H1 (cell line): ENCODE results near the gene HOXD11. TPM values are rescaled to one million over a fixed set of nuclear protein-coding genes. Genes with fewer than 3 reads are reported as not detected.

ENCODE experiments used
- BRCA1 ChIP-seq: IDR thresholded peaks from 2 replicates; pipeline ENCODE4 v1.6.1; 2012; ENCODE audit warnings: low read depth, low read length, improper control_type of control experiment
- GTF2F1 ChIP-seq: IDR thresholded peaks from 2 replicates; pipeline ENCODE4 v1.6.1; 2012; ENCODE audit warnings: low read depth, low read length, improper control_type of control experiment, borderline replicate concordance
- KDM5A ChIP-seq: fragments of 200-600 bp; IDR thresholded peaks from 2 replicates; pipeline ENCODE4 v1.7.1; 2012; ENCODE audit warnings: mild to moderate bottlenecking, low read length, inconsistent platforms, mixed read lengths
- MAFK ChIP-seq: IDR thresholded peaks from 2 replicates; pipeline ENCODE4 v1.6.1; 2012; ENCODE audit warnings: low read depth, mild to moderate bottlenecking, improper control_type of control experiment, low read length
- POLR2AphosphoS5 ChIP-seq: IDR thresholded peaks from 2 replicates; pipeline ENCODE4 v1.6.1; 2011; ENCODE audit warnings: low read depth, low read length
- RAD21 ChIP-seq, 2 experiments: IDR thresholded peaks in 1 of 2; conservative IDR thresholded peaks in 1 of 2; 2 replicates each; pipeline ENCODE4 v1.6.1; 2011; ENCODE audit warnings: low read depth in 2 of 2, low read length in 2 of 2, improper control_type of control experiment in 1 of 2, inconsistent platforms in 1 of 2, mild to moderate bottlenecking in 1 of 2, moderate library complexity in 1 of 2
- SIX5 ChIP-seq: IDR thresholded peaks from 2 replicates; pipeline ENCODE4 v1.6.1; 2011; ENCODE audit warnings: mild to moderate bottlenecking, low read depth, low read length
- SP1 ChIP-seq: IDR thresholded peaks from 2 replicates; pipeline ENCODE4 v1.6.1; 2011; ENCODE audit warnings: low read depth, low read length
- TCF12 ChIP-seq: IDR thresholded peaks from 2 replicates; pipeline ENCODE4 v1.6.1; 2011; ENCODE audit warnings: low read depth, mild to moderate bottlenecking, low read length
- polyA plus RNA-seq, 7 experiments: library from polyadenylated mRNA; depleted of rRNA in 3 of 7; stranded (reverse) in 5 of 7; unstranded in 2 of 7; fragments of >200 nt in 5 of 7; fragments of 200-250 nt in 2 of 7; gene quantifications; 1 replicate in 5 of 7; 2 replicates in 1 of 7; 4 replicates in 1 of 7; pipeline versions ENCODE4 v1.2.1 to v1.2.3, GENCODE V29; 2011 to 2013; ENCODE audit warnings: missing spikeins in 2 of 7, mixed read lengths in 2 of 7
- total RNA-seq: library from RNA; stranded (reverse); fragmentation: NEBNext Ultra II Directional; extraction: Animal tissue kit (Norgen Biotek cat#: 25700); gene quantifications from 2 replicates; pipeline ENCODE4 v1.2.1, GENCODE V29; 2021
- TF ChIP-seq, protein P1 (sequence below): IDR thresholded peaks from 2 replicates; pipeline ENCODE4 v1.6.1; 2012; ENCODE audit warnings: low read length, inconsistent platforms
- TF ChIP-seq, protein P2 (sequence below): IDR thresholded peaks from 2 replicates; pipeline ENCODE4 v1.6.1; 2011; ENCODE audit warnings: low read depth, mild to moderate bottlenecking, low read length; ENCODE audit not compliant: insufficient read depth

The HOXD11 gene
- total and polyA plus RNA-seq, 2 of the 8 experiments (the other 6 are each of a cell fraction or from before 2014, with no cell fraction given): not detected

DNA sequence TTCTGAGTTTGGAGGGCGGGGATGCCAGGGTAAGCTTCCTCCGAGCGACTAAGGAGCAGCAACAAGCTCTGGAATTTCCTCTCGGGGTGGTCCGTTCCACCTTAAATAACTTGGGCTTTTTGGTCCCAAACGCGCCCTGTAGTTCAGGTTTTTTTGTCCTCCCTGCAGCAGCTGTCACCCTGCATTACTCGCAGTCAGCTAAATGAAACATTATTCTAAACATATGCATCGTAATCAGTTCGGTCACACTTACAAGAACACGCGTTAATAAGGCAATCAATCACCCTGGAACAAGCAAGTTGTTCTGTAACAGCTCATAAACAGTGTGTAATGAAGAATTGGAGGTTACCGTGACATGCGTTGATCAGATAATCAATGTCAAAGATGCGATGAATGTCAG is 31.6 kb upstream of the HOXD11 start (continued):
- TF ChIP-seq GTF2F1 (no peak), KDM5A (no peak), MAFK (no peak), POLR2AphosphoS5 (no peak), TCF12 (peak; percentile 41; the same call in 1 of the 2 replicates), SIX5 (no peak), RAD21 (IDR thresholded peaks at IDR 0.05 in 1 of 2, conservative IDR thresholded peaks at IDR 0.05 in 1 of 2; ENCODE audit: low read depth in 2 of 2, low read length in 2 of 2) (no peak), SP1 (peak; percentile 47; the same call in 1 of the 2 replicates), BRCA1 (no peak)
- TF ChIP-seq, protein P1, sequence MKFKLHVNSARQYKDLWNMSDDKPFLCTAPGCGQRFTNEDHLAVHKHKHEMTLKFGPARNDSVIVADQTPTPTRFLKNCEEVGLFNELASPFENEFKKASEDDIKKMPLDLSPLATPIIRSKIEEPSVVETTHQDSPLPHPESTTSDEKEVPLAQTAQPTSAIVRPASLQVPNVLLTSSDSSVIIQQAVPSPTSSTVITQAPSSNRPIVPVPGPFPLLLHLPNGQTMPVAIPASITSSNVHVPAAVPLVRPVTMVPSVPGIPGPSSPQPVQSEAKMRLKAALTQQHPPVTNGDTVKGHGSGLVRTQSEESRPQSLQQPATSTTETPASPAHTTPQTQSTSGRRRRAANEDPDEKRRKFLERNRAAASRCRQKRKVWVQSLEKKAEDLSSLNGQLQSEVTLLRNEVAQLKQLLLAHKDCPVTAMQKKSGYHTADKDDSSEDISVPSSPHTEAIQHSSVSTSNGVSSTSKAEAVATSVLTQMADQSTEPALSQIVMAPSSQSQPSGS: no peak
- TF ChIP-seq, protein P2, sequence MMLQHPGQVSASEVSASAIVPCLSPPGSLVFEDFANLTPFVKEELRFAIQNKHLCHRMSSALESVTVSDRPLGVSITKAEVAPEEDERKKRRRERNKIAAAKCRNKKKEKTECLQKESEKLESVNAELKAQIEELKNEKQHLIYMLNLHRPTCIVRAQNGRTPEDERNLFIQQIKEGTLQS: no peak
